HG03280 (cell line): ENCODE data around the gene AOPEP.

Source experiments
- ATAC-seq: cut with Tn5 transposase; IDR thresholded peaks from one replicate; pipeline ENCODE4 v1.9.1; 2021; ENCODE audit warnings: mild to moderate bottlenecking, moderate library complexity; ENCODE audit not compliant: unreplicated experiment

The AOPEP gene

GRCh38 chr9:95089257-95090022 is 362.9 kb downstream of the AOPEP start:
- no peak for ATAC-seq

DNA sequence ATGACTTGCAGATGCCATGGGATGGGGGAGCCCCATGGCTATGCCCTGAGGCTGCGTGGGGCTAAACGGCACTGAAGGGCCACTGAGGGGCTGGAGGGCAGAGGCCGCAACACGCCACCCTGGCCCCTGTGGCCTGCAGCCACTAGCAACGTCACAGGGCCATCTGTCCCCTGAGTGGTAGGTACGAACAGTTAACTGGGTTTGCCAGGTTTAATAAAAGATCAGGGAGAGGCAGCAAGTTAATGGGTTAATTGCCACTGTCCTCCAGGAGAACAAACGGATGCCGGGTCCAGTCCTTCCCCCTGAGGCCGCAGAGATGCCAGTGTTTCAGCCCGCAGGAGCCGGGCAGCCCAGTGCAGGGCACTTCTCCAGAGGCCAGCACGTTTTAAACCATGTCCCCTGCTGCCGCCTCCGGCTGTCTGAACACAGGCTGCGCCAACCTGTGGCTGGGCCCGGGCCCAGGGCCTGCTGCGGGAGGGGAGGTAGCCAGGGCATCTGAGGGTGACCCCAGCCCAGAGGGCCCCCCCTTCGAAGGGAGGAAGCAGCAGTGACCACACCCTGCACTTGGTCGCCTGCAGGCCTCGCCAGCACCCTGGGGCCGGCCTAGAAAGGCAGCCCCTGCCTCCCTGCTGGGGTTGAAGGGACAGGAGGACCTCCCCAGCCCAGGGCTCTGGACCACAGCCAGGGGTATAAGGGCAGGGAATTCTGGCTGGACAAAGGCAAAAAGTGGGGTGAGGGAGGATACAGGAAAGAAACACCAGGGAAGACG is 363.7 kb downstream of the AOPEP start:
- ATAC-seq: no peak

GRCh38 chr9:95090871-95091577 is 364.5 kb downstream of the AOPEP start:
- ATAC-seq: no peak

- no peak for ATAC-seq
Observed at GRCh38 chr9:95091601-95092261, 365.2 kb downstream of the AOPEP start.

GRCh38 chr9:95092262-95093072 is 366.0 kb downstream of the AOPEP start:
- ATAC-seq: no peak

DNA sequence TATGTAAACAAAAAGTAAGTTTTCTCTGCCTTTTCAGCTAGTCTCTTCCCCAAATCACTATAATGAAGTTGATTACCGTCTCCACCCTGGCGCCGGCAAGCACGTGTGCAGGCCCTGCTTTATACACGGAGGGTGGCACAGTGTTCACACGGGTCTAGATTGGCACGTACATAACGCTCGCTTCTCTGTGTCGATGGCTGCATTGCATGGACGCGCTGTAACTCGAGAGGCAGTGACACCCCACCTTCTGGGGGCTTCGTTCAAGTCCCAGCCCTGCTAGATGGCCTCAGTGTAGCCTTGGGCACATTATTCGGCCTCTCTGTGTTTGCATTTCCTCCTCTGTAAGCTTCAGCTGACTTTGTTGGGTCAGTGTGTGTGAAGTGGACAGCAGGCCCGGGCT is 367.1 kb downstream of the AOPEP start:
- ATAC-seq: no peak

- no peak for ATAC-seq
Observed at GRCh38 chr9:95094002-95094401, 367.5 kb downstream of the AOPEP start.

GRCh38 chr9:95095641-95096355 is 369.3 kb downstream of the AOPEP start:
- ATAC-seq: no peak

- no peak for ATAC-seq
Observed at GRCh38 chr9:95096381-95096780, 369.9 kb downstream of the AOPEP start.

GRCh38 chr9:95096807-95097206 is 370.3 kb downstream of the AOPEP start:
- no peak for ATAC-seq

- ATAC-seq: no peak
Observed at GRCh38 chr9:95097279-95097678, 370.8 kb downstream of the AOPEP start.

DNA sequence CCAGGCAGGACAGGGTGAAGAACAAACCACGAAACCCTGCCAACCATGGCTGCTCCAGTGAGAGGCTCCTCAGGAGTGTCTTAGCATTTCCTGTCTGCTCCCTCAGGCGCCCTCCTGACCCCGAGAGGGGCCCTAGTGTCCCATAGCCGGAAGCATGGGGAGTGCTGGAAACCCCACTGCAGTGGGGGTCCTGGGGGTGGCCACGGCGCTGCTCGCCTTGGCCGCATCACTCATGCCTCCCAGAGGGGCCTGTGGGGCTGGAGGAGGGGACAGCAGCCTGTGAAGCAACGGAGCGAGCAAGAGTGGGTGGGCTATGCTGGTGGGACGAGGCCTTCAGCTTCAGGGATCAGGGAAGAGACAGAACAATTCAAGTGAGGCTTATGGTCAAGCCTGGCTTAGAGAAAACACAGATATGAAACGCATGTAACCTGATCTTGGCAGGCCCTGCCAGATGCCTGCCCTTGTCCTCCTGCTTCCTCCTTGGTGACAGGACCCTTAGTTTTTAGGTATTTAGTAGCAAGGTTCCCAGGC is 372.0 kb downstream of the AOPEP start:
- no peak for ATAC-seq

GRCh38 chr9:95099321-95100070 is 373.0 kb downstream of the AOPEP start:
- ATAC-seq: no peak

GRCh38 chr9:95100071-95100627 is 373.6 kb downstream of the AOPEP start:
- no peak for ATAC-seq

DNA sequence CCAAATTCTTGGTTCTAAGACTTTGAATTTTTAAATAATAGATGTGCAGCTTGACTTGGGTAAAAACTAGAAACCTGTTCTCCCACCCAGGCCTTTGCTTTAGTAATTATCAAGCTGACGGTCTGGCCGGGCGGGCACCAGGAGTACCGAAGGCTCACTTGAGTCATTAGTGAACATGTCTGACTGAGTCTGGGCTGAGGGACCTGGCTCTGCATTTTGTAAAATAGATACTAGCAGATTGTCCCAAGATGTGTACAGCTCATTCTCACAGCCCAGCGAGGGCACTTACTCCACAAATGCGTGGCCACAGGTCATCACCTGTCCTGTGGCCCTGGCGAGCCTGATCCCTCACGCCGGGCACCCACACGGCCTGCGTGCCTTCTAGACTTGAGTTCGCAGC is 374.8 kb downstream of the AOPEP start:
- ATAC-seq: no peak

- no peak for ATAC-seq
Observed at GRCh38 chr9:95102001-95102433, 375.5 kb downstream of the AOPEP start.

DNA sequence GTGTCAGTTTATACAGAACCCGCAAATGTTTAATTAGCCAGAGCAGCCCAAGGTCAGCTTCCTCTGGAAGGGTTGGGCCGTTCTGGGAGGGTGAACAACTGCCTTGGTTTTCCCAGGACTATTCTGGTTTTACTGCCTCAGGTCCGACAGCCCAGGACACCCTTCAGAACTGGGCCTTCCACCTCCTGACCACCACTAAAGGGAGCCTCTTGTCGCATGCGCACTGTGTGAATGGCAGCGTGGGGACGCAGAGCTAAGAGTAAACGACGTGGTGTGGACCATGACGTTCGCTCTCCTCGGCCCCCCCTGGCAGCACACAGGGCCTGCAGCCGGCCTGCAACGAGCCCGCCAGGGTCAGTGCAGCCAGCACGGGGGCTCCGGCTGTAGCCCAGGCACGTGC is 376.1 kb downstream of the AOPEP start:
- no peak for ATAC-seq

- ATAC-seq: no peak
Observed at GRCh38 chr9:95103281-95103771, 376.8 kb downstream of the AOPEP start.
